HL-60/S4 treated with phorbol 12-myristate 13-acetate at 8.2 ng/mL for 4 days and 3 days (cell line): ENCODE data around the gene TEAD3.

Experiments used
- in situ Hi-C: fragments of 300-500 bp; cut with MboI; formaldehyde crosslinking; loops from 2 replicates; pipeline ENCODE4 v1.15.0; 2022; ENCODE audit warnings: low sequenced_read_pairs

The TEAD3 gene

GRCh38 chr6:35477028-35477427 lies 19.9 kb downstream of the TEAD3 start:
- in situ Hi-C loops: no loop called here

GRCh38 chr6:35476004-35476403 lies 20.9 kb downstream of the TEAD3 start:
- in situ Hi-C loops: no loop called here

- in situ Hi-C loops: no loop called here
Observed at GRCh38 chr6:35475573-35475972, 21.3 kb downstream of the TEAD3 start.

- in situ Hi-C loops: no loop called here
Observed at GRCh38 chr6:35474942-35475570, 21.8 kb downstream of the TEAD3 start.

- in situ Hi-C loops: no loop called here
Observed at GRCh38 chr6:35474131-35474941, 22.5 kb downstream of the TEAD3 start.

GRCh38 chr6:35473850-35474130 lies 23.1 kb downstream of the TEAD3 start:
- in situ Hi-C loops: no loop called here

GRCh38 chr6:35473075-35473849 lies 23.6 kb downstream of the TEAD3 start:
- in situ Hi-C loops: no loop called here

GRCh38 chr6:35471836-35472345 lies 25.0 kb downstream of the TEAD3 start:
- in situ Hi-C loops: no loop called here

GRCh38 chr6:35470663-35471120 lies 26.2 kb downstream of the TEAD3 start:
- in situ Hi-C loops: no loop called here

GRCh38 chr6:35469751-35470662 lies 26.9 kb downstream of the TEAD3 start:
- in situ Hi-C loops: no loop called here

GRCh38 chr6:35468980-35469750 lies 27.7 kb downstream of the TEAD3 start:
- in situ Hi-C loops: no loop called here

GRCh38 chr6:35468181-35468979 lies 28.5 kb downstream of the TEAD3 start, which contains the start of gene RPL10A:
RPL10A (plus strand) TSS chr6:35468401; CDS start chr6:35468435, 34 bp downstream.
- in situ Hi-C loops: no loop called here

GRCh38 chr6:35465646-35466045 lies 31.2 kb downstream of the TEAD3 start:
- in situ Hi-C loops: no loop called here

- in situ Hi-C loops: no loop called here
Observed at GRCh38 chr6:35463292-35463691, 33.6 kb downstream of the TEAD3 start.

GRCh38 chr6:35461270-35461669 lies 35.6 kb downstream of the TEAD3 start:
- in situ Hi-C loops: no loop called here

- in situ Hi-C loops: loop anchor here (10.0 kb wide), 1 partner anchor 163 kb away; the partner anchor contains the start of gene DEF6
Observed at GRCh38 chr6:35457907-35458306, 39.0 kb downstream of the TEAD3 start.

- in situ Hi-C loops: loop anchor here (10.0 kb wide), 1 partner anchor 160 kb away; the partner anchor contains the start of gene DEF6
Observed at GRCh38 chr6:35454391-35455110, 42.3 kb downstream of the TEAD3 start.

- in situ Hi-C loops: loop anchor here (10.0 kb wide), 1 partner anchor 158 kb away; the partner anchor contains the start of gene DEF6
Observed at GRCh38 chr6:35453236-35453635, 43.6 kb downstream of the TEAD3 start.
